Heart left ventricle (tissue), 16 donors: ENCODE measurements around the gene NBL1. TPM values are rescaled to one million over a fixed set of nuclear protein-coding genes. Genes with fewer than 3 reads are reported as not detected.

Experiments used
- ATAC-seq, 4 donors: fragments of 200-7000 bp; cut with Tn5 transposase; one replicate each; pipeline ENCODE4 v1.9.1; 2020 to 2022; ENCODE audit warnings: moderate library complexity in 4 of 4, mild to moderate bottlenecking in 3 of 4, moderate number of reproducible peaks in 1 of 4
- DNase-seq, 5 donors: peaks; one replicate each; pipeline ENCODE4 v3.0.0-alpha.2; 2020
- H3K27ac ChIP-seq, 12 donors: fragments of 200-600 bp; sonication (generic) in 4 of 12; one replicate each; pipeline versions ENCODE4 v1.5.0 to v1.8.0; 2016 to 2022; ENCODE audit warnings: mild to moderate bottlenecking in 2 of 12
- H3K27me3 ChIP-seq, 9 donors: fragments of 200-600 bp; sonication (generic) in 2 of 9; one replicate each; pipeline versions ENCODE4 v1.5.1 to v1.8.0; 2016 to 2022; ENCODE audit warnings: mild to moderate bottlenecking in 3 of 9
- H3K36me3 ChIP-seq, 9 donors: fragments of 200-600 bp; sonication (generic) in 2 of 9; one replicate each; pipeline versions ENCODE4 v1.5.0 to v1.8.0; 2018 to 2022; ENCODE audit warnings: mild to moderate bottlenecking in 2 of 9
- H3K4me1 ChIP-seq, 12 donors: fragments of 200-600 bp; sonication (generic) in 4 of 12; one replicate each; pipeline versions ENCODE4 v1.5.0 to v1.8.0; 2016 to 2022; ENCODE audit warnings: mild to moderate bottlenecking in 3 of 12
- H3K4me3 ChIP-seq, 12 donors: fragments of 200-600 bp; sonication (generic) in 4 of 12; one replicate each; pipeline versions ENCODE4 v1.5.0 to v1.8.0; 2017 to 2022; ENCODE audit warnings: mild to moderate bottlenecking in 9 of 12, moderate library complexity in 4 of 12
- H3K9me3 ChIP-seq, 12 donors: fragments of 200-600 bp; sonication (generic) in 4 of 12; one replicate each; pipeline versions ENCODE4 v1.5.0 to v1.8.0; 2016 to 2022; ENCODE audit warnings: mild to moderate bottlenecking in 1 of 12
- POLR2A ChIP-seq, 2 donors: fragments of 450-650 bp; IDR thresholded peaks; one replicate each; pipeline ENCODE4 v1.6.1; 2017; ENCODE audit warnings: antibody characterized with exemption in 2 of 2, mild to moderate bottlenecking in 2 of 2, moderate library complexity in 2 of 2
- WGBS, 4 donors: extraction: QIAGEN DNeasy Blood & Tissue Kit in 2 of 4; methylation state at CpG; one replicate each; pipeline versions ENCODE4 v1.1.5 to v1.1.7; 2013 to 2018; 5-methylcytosine and 5-hydroxymethylcytosine counted together
- intact Hi-C, 10 donors: fragments of 100-400 bp; cut with DNase I; formaldehyde crosslinking; loops; one replicate each; pipeline versions ENCODE4 v1.11.1 to v1.14.2; 2022
- polyA plus RNA-seq, 2 donors: library from polyadenylated mRNA; stranded (reverse); fragments of 200-250 nt; gene quantifications; one replicate each; pipeline ENCODE4 v1.2.3, GENCODE V29; 2013
- total RNA-seq, 9 donors: library from RNA; depleted of rRNA in 2 of 9; stranded (reverse); fragments of >200 nt in 2 of 9; fragmentation: NEBNext Ultra II Directional in 3 of 9; extraction: Animal tissue kit (Norgen Biotek cat#: 25700) in 3 of 9; gene quantifications; one replicate each; pipeline versions ENCODE4 v1.1.0 to v1.2.4, GENCODE V29; 2016 to 2023
- TF ChIP-seq, protein P1 (sequence below), 12 donors: fragments of 200-600 bp; sonication (generic) in 4 of 12; IDR thresholded peaks; one replicate each; pipeline versions ENCODE4 v1.5.0 to v1.8.0; 2018 to 2022; ENCODE audit warnings: antibody characterized with exemption in 12 of 12, mild to moderate bottlenecking in 5 of 12
- donor health status: ischemic (EF 13 %, LVEDD 7.1; RV severe dilation, severe dysfunction).
- donor health status: healthy with polysubstance abuse.
- donor health status: DM: no; HTN: yes; CAD: no.
- donor health status: DM: no; HTN: no; CAD: no.
- donor health status: ischemic (EF 25% LVEDD 6.9; RV normal size, moderate dysfunction).
- donor health status: ischemic (EF 25% LVEDD 5.7; RV mildly dilated, moderate dysfunction).
- donor health status: healthy.
- donor health status: DM: yes; HTN: yes; CAD: no.
- donor health status: ischemic (EF 35%, LVEDD 5.7; RV mildly dilated, moderate dysfunction).
- donor health status: nonischemic (EF 11% LVEDD 7.7; RV severe dilation, severe dysfunction).
- donor health status: DM: yes; HTN: yes; CAD: no.
- donor health status: PGD.
- donor health status: ischemic (EF 29% LVEDD 5.4; RV normal size, mild dysfunction).
- donor health status: nonischemic (EF 23%, LVEDD 6.1; RV moderate dilation, normal function).

The NBL1 gene
- total and polyA plus RNA-seq, 11 donors = 19.3 to 61.4 (median 33.1) TPM

DNA sequence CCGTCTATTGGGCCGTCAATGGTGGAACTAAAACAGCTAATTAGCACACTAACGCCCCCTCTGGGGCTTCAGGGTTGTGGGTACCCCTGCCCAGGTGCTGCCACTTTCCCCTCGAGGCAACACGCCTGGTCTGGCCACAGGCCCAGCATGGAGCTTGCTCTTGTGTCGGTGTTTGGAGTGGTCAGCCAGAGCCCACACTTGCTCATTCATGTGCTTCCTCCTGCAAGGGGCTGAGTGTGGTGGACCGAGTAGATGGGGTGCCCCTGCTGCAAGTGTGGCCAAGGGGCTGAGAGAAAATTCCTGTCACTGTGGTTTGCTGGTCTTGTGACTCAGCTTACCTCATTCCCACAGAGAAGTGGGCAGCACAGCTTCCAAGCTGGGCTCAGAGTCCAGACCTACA is 46.2 kb downstream of the NBL1 start:
- DNase-seq = no peak

DNA sequence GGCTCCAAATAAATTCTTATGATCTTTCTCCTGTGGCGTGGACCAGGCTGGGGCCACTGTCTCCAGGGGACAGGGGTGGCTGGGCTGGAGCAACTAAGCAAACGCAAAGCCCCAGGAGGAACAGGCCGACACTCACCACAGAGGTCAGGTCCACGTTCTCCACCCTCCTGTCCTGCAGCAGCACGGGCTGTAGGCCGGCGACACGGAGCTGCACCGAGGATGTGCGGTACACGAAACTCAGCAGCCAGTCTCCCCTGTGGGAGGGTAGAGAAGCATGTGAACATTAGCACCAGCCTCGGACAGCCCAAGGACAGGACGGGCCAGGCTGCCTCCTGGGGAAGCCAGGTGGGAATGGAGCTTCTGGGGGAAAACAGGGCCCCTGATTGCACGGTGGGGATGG is 50.2 kb downstream of the NBL1 start:
- ATAC-seq (no peak), DNase-seq (no peak)
- H3K4me3 ChIP-seq = no peak overlapping the region
- TF ChIP-seq POLR2A (IDR thresholded peaks at IDR 0.05) = no peak
- TF ChIP-seq, protein P1, sequence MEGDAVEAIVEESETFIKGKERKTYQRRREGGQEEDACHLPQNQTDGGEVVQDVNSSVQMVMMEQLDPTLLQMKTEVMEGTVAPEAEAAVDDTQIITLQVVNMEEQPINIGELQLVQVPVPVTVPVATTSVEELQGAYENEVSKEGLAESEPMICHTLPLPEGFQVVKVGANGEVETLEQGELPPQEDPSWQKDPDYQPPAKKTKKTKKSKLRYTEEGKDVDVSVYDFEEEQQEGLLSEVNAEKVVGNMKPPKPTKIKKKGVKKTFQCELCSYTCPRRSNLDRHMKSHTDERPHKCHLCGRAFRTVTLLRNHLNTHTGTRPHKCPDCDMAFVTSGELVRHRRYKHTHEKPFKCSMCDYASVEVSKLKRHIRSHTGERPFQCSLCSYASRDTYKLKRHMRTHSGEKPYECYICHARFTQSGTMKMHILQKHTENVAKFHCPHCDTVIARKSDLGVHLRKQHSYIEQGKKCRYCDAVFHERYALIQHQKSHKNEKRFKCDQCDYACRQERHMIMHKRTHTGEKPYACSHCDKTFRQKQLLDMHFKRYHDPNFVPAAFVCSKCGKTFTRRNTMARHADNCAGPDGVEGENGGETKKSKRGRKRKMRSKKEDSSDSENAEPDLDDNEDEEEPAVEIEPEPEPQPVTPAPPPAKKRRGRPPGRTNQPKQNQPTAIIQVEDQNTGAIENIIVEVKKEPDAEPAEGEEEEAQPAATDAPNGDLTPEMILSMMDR (IDR thresholded peaks at IDR 0.05) = no peak
- intact Hi-C loops = loop anchor here in 1 of 10 donors (10.0 kb wide), 1 partner anchor 61 kb away; no protein-coding TSS in a partner anchor
- H3K36me3 ChIP-seq = peaks cover 0 to 47% (median 7%) of the 10 kb centered on the region in 9 donors
- peaks cover 0 to 5% (median 1%) of the 10 kb centered on the region in 12 donors for H3K4me1 ChIP-seq
- H3K27me3 ChIP-seq = no peaks in the 10 kb centered on the region
- H3K9me3 ChIP-seq = no peaks in the 10 kb centered on the region
- no peak overlapping the region for H3K27ac ChIP-seq
- WGBS, 4 donors = 85 to 92% (median 87%) methylated on average over 5 to 14 of the region's 14 CpGs

More for the DNA sequence above, 46.2 kb downstream of the NBL1 start:
- Histone ChIP-seq H3K27ac (no peak overlapping the region), H3K27me3 (no peaks in the 10 kb centered on the region), H3K4me1 (peaks cover 0 to 12% (median 4%) of the 10 kb centered on the region in 12 donors), H3K36me3 (peaks cover 0 to 37% (median 7%) of the 10 kb centered on the region in 9 donors), H3K9me3 (peaks cover 0 to 4% (median 0%) of the 10 kb centered on the region in 12 donors), H3K4me3 (no peak overlapping the region)
- intact Hi-C loops = loop anchor here in 1 of 10 donors (10.0 kb wide), 1 partner anchor 64 kb away; no protein-coding TSS in a partner anchor
- no peak for TF ChIP-seq POLR2A (IDR thresholded peaks at IDR 0.05)
- TF ChIP-seq, protein P1 (IDR thresholded peaks at IDR 0.05) = no peak
- no peak for ATAC-seq
- WGBS, 4 donors = 81 to 95% (median 90%) methylated on average over 6 to 7 of the region's 7 CpGs

DNA sequence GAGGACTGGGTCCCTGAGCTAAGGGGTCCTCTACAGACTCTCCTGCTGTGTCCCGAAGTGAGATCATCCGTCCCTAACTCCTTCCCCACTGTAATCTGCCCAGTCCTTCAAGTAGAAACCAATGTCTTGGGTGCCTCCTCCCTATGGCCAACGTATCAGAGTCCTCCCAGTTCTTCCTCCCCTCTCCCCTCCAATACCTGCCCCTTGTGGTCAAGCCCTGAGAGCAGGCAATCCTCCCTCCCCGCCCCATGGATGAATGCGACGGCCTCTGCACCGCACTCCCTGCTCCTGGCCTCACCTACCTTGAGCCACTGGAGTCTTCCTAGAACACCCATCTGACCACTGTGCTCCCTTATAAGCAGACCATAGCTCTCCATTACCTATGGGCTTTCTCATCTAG is 51.7 kb downstream of the NBL1 start:
- TF ChIP-seq, protein P1 (IDR thresholded peaks at IDR 0.05) = no peak
- TF ChIP-seq POLR2A (IDR thresholded peaks at IDR 0.05) = no peak
- Histone ChIP-seq H3K4me3 (no peak overlapping the region), H3K9me3 (no peaks in the 10 kb centered on the region), H3K36me3 (peaks cover 0 to 59% (median 7%) of the 10 kb centered on the region in 9 donors), H3K4me1 (no peaks in the 10 kb centered on the region), H3K27me3 (no peaks in the 10 kb centered on the region), H3K27ac (no peak overlapping the region)
- DNase-seq (no peak), ATAC-seq (no peak)
- intact Hi-C loops = loop anchor here in 1 of 10 donors (10.0 kb wide), 1 partner anchor 59 kb away; no protein-coding TSS in a partner anchor
- 86 to 97% (median 91%) methylated on average over 7 of the region's 7 CpGs for WGBS, 4 donors

DNA sequence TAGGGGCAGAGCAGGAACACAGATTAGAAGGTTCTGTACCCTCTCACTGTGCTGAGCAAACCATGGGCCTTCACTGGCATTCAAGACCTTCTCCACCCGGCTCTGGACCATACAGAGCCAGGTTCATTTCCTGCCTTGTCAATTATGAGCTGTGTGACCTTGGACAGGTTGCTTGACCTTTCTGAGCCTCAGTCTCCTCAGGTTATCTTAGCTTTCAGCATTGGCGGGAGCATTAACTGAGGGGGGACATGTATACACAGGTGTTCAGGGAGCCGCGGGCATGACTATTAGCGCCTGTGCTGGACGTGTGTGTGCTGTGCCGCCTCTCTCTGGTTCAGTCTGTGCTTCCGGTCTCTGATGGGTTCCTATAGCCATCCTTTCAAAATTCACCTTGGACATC is 52.7 kb downstream of the NBL1 start:
- H3K27ac ChIP-seq = no peak overlapping the region
- DNase-seq = no peak
- H3K9me3 ChIP-seq = no peaks in the 10 kb centered on the region
- WGBS, 4 donors = 92 to 97% (median 95%) methylated on average over 8 of the region's 8 CpGs
- intact Hi-C loops = loop anchor here in 1 of 10 donors (10.0 kb wide), 1 partner anchor 58 kb away; no protein-coding TSS in a partner anchor
- no peak overlapping the region for H3K4me3 ChIP-seq
- H3K4me1 ChIP-seq = no peaks in the 10 kb centered on the region
- TF ChIP-seq, protein P1 (IDR thresholded peaks at IDR 0.05) = no peak
- TF ChIP-seq POLR2A (IDR thresholded peaks at IDR 0.05) = no peak
- no peak for ATAC-seq
- peaks cover 0 to 55% (median 7%) of the 10 kb centered on the region in 9 donors for H3K36me3 ChIP-seq
- no peaks in the 10 kb centered on the region for H3K27me3 ChIP-seq
